Measurements from ENCODE around the gene SLX9.
A peak's percentile ranks its signal among the peaks of the same experiment; 100 is the strongest.

Gene SLX9

GRCh38 chr21:44948426-44949120 is 8.7 kb downstream of the SLX9 start:
- DNase-seq (ENCODE audit: low read depth): no peak
- TF ChIP-seq CTCF (IDR thresholded peaks at IDR 0.05; ENCODE audit: low read length, missing control alignments): no peak
- H3K4me3 ChIP-seq (replicated peaks; ENCODE audit: low read depth, low read length): no peak overlapping the region

GRCh38 chr21:44949161-44949778 is 9.4 kb downstream of the SLX9 start:
- H3K4me3 ChIP-seq (replicated peaks; ENCODE audit: low read depth, low read length): no peak overlapping the region
- no peak for TF ChIP-seq CTCF (IDR thresholded peaks at IDR 0.05; ENCODE audit: low read length, missing control alignments)
- no peak for DNase-seq (ENCODE audit: low read depth)

- peak; percentile 85 for TF ChIP-seq CTCF (IDR thresholded peaks at IDR 0.05; ENCODE audit: low read length, missing control alignments)
- DNase-seq (ENCODE audit: low read depth): peak; percentile 76
- H3K4me3 ChIP-seq (replicated peaks; ENCODE audit: low read depth, low read length): no peak overlapping the region
Observed at GRCh38 chr21:44949779-44950198, 10.0 kb downstream of the SLX9 start.

- no peak for DNase-seq (ENCODE audit: low read depth)
- no peak for TF ChIP-seq CTCF (IDR thresholded peaks at IDR 0.05; ENCODE audit: low read length, missing control alignments)
- H3K4me3 ChIP-seq (replicated peaks; ENCODE audit: low read depth, low read length): no peak overlapping the region
Observed at GRCh38 chr21:44950351-44950750, 10.5 kb downstream of the SLX9 start.

GRCh38 chr21:44951186-44951915 is 11.5 kb downstream of the SLX9 start:
- no peak for TF ChIP-seq CTCF (IDR thresholded peaks at IDR 0.05; ENCODE audit: low read length, missing control alignments)
- H3K4me3 ChIP-seq (replicated peaks; ENCODE audit: low read depth, low read length): no peak overlapping the region
- no peak for DNase-seq (ENCODE audit: low read depth)

GRCh38 chr21:44952116-44952928 is 12.5 kb downstream of the SLX9 start:
- TF ChIP-seq CTCF (IDR thresholded peaks at IDR 0.05; ENCODE audit: low read length, missing control alignments): no peak
- no peak for DNase-seq (ENCODE audit: low read depth)

More at GRCh38 chr21:44952116-44952928, 12.5 kb downstream of the SLX9 start:
- no peak overlapping the region for H3K4me3 ChIP-seq (replicated peaks; ENCODE audit: low read depth, low read length)

Data from fibroblast of pulmonary artery (primary cell).